GM21528 (cell line): Measurements from ENCODE around the gene USP32.
"Not testable (repeated sequence)": the region's sequence is repeated elsewhere in the genome, so short reads cannot be mapped to it uniquely, and the experiment has no call there.

ENCODE experiments used
- ATAC-seq: cut with Tn5 transposase; IDR thresholded peaks from one replicate; pipeline ENCODE4 v1.9.1; 2021; ENCODE audit warnings: mild to moderate bottlenecking, moderate library complexity; ENCODE audit not compliant: unreplicated experiment, low FRiP score

USP32 gene

GRCh38 chr17:60412701-60413100, 20.8 kb upstream of the USP32 start:
- no peak for ATAC-seq

- no peak for ATAC-seq
Measured at GRCh38 chr17:60410001-60410400, 18.1 kb upstream of the USP32 start.

DNA sequence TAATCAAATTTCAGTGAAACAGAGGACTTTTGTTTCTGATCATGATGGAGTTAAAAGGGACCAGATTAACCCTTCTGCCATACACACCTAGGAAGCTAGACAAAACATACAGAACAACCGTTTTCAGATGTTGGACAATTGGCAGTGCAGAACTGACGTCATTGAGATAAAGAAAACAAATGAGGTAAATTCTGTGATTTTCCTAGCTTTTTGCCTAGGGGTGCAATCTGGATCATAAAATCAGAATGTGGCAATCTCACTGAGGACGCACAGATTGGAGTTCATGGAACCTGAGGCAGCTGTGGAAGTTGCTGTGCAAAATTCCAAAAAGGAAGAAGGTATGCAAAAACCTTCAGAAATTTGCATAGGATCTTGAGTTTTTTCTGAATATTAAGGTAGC, 15.0 kb upstream of the USP32 start:
- no peak for ATAC-seq

GRCh38 chr17:60403962-60404361, 12.0 kb upstream of the USP32 start:
- ATAC-seq: no peak

DNA sequence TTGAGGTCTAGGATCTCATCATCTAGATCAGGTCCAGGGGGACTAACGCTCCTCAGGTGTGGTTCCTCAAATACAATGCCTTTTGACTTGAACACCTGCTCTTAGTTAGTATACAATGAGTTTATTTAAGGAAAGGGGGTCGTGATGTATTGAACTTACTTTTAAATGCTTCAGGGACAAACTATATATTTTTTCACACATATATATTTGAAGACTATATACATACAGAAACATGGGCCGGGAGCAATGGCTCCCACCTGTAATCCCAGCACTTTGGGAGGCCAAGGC, 11.5 kb upstream of the USP32 start:
- ATAC-seq: no peak

GRCh38 chr17:60401819-60402218, 9.9 kb upstream of the USP32 start:
- no peak for ATAC-seq

- ATAC-seq: no peak
Measured at GRCh38 chr17:60398227-60398959, 6.5 kb upstream of the USP32 start.

DNA sequence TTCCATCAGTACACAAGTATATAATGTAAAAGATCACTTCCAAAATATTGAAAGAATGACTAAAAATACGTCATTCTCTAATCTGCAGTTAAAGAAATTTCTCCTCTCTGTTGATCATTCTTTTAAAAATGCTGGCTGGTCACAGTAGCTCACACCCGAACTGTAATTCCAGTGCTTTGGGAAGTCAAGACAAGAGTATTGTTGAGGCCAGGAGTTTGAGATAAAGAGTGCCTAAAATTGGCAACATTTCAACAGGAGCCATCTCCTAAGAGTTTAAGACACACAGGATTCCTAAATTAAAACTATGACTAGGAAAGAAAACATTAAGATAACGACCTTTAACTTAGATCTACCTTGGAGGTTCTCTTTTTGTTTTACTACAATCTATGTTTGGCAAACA, 4.5 kb upstream of the USP32 start:
- no peak for ATAC-seq

- no peak for ATAC-seq
Measured at GRCh38 chr17:60395508-60396065, 3.7 kb upstream of the USP32 start.

DNA sequence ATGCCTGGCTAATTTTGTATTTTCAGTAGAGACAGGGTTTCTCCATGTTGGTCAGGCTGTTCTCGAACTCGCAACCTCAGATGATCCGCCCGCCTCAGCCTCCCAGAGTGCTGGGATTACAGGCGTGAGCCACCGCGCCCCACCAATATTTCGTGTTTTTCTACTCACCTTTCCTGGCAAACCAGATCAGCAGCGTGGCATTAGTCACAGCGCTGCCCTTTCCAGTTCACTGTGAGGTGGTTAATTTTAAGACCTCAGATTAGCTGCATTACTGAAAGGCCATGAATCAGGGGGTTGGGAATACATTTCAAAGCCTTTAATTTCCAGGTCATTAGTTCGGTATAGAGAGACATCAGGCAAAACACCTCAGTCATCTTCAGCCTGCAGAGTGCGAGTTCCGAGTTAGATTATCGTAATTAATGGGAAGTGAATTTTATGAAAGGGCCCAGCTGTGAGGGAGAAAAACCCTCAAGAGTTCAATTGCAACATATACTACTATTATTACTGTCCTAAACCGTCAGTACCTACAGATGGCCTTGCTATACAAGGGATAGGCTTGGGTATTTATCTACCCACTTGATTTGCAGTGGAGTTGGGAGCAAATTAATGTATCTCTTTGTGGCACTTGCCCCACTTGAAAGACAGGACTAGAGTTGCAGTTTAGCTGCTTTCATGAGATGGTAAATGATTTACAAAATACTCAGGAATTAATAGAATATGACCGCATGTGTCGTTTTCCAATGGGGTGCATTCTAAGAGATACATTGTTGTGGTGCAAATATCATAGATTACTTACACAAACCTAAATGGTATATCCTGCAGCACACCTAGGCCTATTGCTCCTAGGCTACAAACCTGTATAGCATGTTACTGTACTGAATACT, 2.1 kb upstream of the USP32 start:
- ATAC-seq: no peak

GRCh38 chr17:60392845-60393702, 1.1 kb upstream of the USP32 start:
- ATAC-seq: no peak

DNA sequence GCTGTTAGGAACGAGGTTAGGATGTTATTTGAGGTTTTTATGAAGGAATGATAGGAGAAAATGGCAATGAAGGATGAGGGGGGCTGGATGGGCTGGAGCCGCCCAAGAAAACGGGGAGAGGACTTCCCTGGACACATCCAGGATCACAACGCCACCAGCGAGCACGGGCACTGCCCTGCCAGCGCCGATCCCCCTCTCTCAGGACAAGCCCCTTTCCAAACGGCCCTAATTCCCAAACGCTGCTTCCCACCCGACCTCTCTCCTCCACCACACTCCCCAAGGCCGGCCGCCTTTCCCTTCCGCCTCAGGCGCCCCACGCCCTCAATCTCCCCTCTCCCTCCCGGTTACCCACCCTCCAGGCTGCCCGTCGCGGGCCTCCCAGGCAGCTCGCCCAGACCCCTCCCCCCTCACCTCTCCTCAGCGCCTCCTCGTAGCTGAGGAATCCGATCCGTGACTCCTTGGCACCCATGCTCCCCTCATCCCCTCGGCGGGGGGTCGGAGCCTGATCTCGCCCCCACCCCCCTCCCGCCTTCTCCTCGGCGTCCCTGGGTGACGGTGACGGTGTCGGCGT, 377 bp downstream of the USP32 start:
- ATAC-seq: peak; percentile 20

DNA sequence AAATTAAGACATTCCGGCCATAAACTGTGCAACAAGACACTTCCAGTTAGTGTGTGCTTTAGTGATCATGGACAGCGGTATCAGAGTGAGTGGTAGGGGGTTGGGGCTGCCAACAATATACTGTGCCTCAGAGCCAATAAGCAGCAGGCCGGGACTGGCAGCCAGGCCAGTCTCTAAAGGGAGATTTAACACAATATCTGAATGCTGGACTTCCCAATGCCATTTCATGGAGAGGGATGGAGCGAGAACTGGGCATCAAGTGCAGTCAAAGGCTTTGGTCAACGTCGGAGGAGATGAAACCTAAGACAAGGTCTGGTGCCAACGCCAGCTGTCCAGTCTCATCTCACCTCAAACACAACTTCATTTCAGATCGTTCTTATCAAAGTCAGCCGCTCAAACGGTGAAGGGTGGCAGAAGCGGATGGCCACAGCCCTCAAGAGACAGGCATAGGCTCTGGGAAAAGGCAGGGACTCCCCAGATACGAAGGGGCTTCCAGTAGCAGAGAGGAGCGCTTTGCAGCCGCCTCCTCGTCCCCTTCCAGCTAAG, 935 bp downstream of the USP32 start:
- ATAC-seq: no peak

- ATAC-seq: no peak
Measured at GRCh38 chr17:60390186-60390585, 1.7 kb downstream of the USP32 start.

GRCh38 chr17:60388742-60389141, 3.2 kb downstream of the USP32 start:
- ATAC-seq: no peak

DNA sequence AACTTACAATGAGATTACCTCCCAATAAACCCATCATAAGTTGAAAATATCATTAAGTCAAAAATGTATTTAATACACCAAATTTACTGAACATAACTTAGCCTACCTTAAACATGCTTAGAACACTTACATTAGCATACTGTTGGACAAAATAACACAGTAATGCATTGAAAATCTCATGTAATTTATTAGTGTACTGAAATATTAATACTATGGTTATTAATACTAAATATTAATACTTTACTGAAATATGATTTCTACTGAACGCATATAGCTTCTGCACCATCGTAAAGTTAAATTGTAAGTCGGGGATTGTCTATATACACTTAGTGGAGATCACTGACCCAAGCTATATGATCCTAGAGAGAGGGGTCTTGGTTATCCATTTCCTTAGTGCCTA, 4.3 kb downstream of the USP32 start:
- no peak for ATAC-seq

GRCh38 chr17:60386147-60387058, 5.5 kb downstream of the USP32 start:
- no peak for ATAC-seq

DNA sequence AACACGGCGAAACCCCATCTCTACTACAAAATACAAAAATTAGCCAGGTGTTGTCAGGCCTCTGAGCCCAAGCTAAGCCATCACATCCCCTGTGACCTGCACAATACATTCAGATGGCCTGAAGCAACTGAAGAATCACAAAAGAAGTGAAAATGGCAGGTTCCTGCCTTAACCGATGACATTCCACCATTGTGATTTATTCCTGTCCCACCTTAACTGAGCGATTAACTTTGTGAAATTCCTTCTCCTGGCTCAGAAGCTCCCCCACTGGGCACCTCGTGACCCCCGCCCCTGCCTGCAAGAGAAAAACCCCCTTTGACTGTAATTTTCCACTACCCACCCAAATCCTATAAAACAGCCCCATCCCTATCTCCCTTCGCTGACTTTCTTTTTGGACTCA, 7.0 kb downstream of the USP32 start:
- not testable (repeated sequence) for ATAC-seq

- ATAC-seq: no peak
Measured at GRCh38 chr17:60383379-60383778, 8.6 kb downstream of the USP32 start.
